Liver (tissue), 9 donors: ENCODE measurements around the gene SERTAD2. TPM values are rescaled to one million over a fixed set of nuclear protein-coding genes. Genes with fewer than 3 reads are reported as not detected.

Experiments
- DNase-seq: peaks from one replicate; pipeline ENCODE4 v3.0.0-alpha.2; 2017; ENCODE audit warnings: low spot score
- H3K27ac ChIP-seq, 2 donors: one replicate each; pipeline ENCODE4 v1.7.0; 2013; ENCODE audit warnings: inconsistent platforms in 2 of 2, low read length in 2 of 2, control low read depth in 1 of 2, low read depth in 1 of 2, mild to moderate bottlenecking in 1 of 2
- H3K27me3 ChIP-seq, 4 donors: one replicate each; pipeline versions ENCODE4 v1.6.1 to v1.7.0; 2013; ENCODE audit warnings: low read length in 3 of 4, inconsistent platforms in 1 of 4, mild to moderate bottlenecking in 1 of 4, moderate library complexity in 1 of 4; ENCODE audit not compliant: control insufficient read depth in 4 of 4, insufficient read depth in 4 of 4
- H3K36me3 ChIP-seq, 4 donors: one replicate each; pipeline versions ENCODE4 v1.6.1 to v1.7.0; 2013; ENCODE audit warnings: low read length in 3 of 4, mild to moderate bottlenecking in 3 of 4, low read depth in 1 of 4, moderate library complexity in 1 of 4; ENCODE audit not compliant: control insufficient read depth in 4 of 4, insufficient read depth in 3 of 4
- H3K4me1 ChIP-seq, 4 donors: one replicate each; pipeline versions ENCODE4 v1.6.1 to v1.7.0; 2013; ENCODE audit warnings: low read length in 3 of 4, mild to moderate bottlenecking in 3 of 4, moderate library complexity in 1 of 4; ENCODE audit not compliant: control insufficient read depth in 4 of 4, insufficient read depth in 4 of 4
- H3K4me3 ChIP-seq, 3 donors: one replicate each; pipeline versions ENCODE4 v1.6.1 to v1.7.0; 2013; ENCODE audit warnings: low read length in 3 of 3, control low read depth in 1 of 3, low read depth in 1 of 3, mild to moderate bottlenecking in 1 of 3
- H3K9ac ChIP-seq, 2 donors: one replicate each; pipeline ENCODE4 v1.7.0; 2013; ENCODE audit warnings: low read length in 2 of 2, mild to moderate bottlenecking in 2 of 2, moderate library complexity in 2 of 2, control low read depth in 1 of 2, low read depth in 1 of 2
- H3K9me3 ChIP-seq, 4 donors: one replicate each; pipeline versions ENCODE4 v1.6.1 to v1.7.0; 2013; ENCODE audit warnings: low read length in 3 of 4; ENCODE audit not compliant: control insufficient read depth in 4 of 4
- CTCF ChIP-seq: fragments of 150-350 bp; IDR thresholded peaks from 2 replicates; pipeline ENCODE4 v1.5.1; 2017; ENCODE audit warnings: improper control_type of control experiment, low read depth, low read length; ENCODE audit not compliant: missing input control
- EGR1 ChIP-seq, 2 donors: IDR thresholded peaks; 2 replicates each; pipeline ENCODE4 v1.6.1; 2016 to 2018; ENCODE audit warnings: antibody characterized with exemption in 2 of 2, low read depth in 2 of 2
- FOXA1 ChIP-seq: IDR thresholded peaks from 2 replicates; pipeline ENCODE4 v1.6.1; 2016; ENCODE audit warnings: antibody characterized with exemption
- FOXA2 ChIP-seq: IDR thresholded peaks from 2 replicates; pipeline ENCODE4 v1.6.1; 2016; ENCODE audit warnings: antibody characterized with exemption
- GABPA ChIP-seq, 2 donors: IDR thresholded peaks in 1 of 2; conservative IDR thresholded peaks in 1 of 2; 2 replicates each; pipeline ENCODE4 v1.6.1; 2016; ENCODE audit warnings: antibody characterized with exemption in 2 of 2, mild to moderate bottlenecking in 1 of 2, moderate library complexity in 1 of 2
- HNF4A ChIP-seq, 2 donors: conservative IDR thresholded peaks; 2 replicates each; pipeline ENCODE4 v1.6.1; 2016; ENCODE audit warnings: antibody characterized with exemption in 2 of 2, mild to moderate bottlenecking in 2 of 2
- HNF4G ChIP-seq: IDR thresholded peaks from 2 replicates; pipeline ENCODE4 v1.6.1; 2016; ENCODE audit warnings: antibody characterized with exemption
- JUND ChIP-seq, 2 donors: IDR thresholded peaks; 2 replicates each; pipeline ENCODE4 v1.6.1; 2016; ENCODE audit warnings: antibody characterized with exemption in 2 of 2
- MAX ChIP-seq: IDR thresholded peaks from 2 replicates; pipeline ENCODE4 v1.6.1; 2016; ENCODE audit warnings: antibody characterized with exemption
- NR2F2 ChIP-seq: IDR thresholded peaks from 2 replicates; pipeline ENCODE4 v1.6.1; 2016; ENCODE audit warnings: antibody characterized with exemption
- RAD21 ChIP-seq, 2 donors: IDR thresholded peaks; 2 replicates each; pipeline ENCODE4 v1.6.1; 2016; ENCODE audit warnings: antibody characterized with exemption in 2 of 2, mild to moderate bottlenecking in 2 of 2
- REST ChIP-seq: IDR thresholded peaks from 2 replicates; pipeline ENCODE4 v1.6.1; 2016; ENCODE audit warnings: antibody characterized with exemption, mild to moderate bottlenecking
- RXRA ChIP-seq, 2 donors: IDR thresholded peaks; 2 replicates each; pipeline ENCODE4 v1.6.1; 2017 to 2018; ENCODE audit warnings: antibody characterized with exemption in 2 of 2, mild to moderate bottlenecking in 1 of 2
- SP1 ChIP-seq: IDR thresholded peaks from 2 replicates; pipeline ENCODE4 v1.6.1; 2018; ENCODE audit warnings: antibody characterized with exemption, mild to moderate bottlenecking
- TAF1 ChIP-seq: conservative IDR thresholded peaks from 2 replicates; pipeline ENCODE4 v1.6.1; 2016; ENCODE audit warnings: antibody characterized with exemption, mild to moderate bottlenecking
- YY1 ChIP-seq: IDR thresholded peaks from 2 replicates; pipeline ENCODE4 v1.6.1; 2016; ENCODE audit warnings: antibody characterized with exemption, mild to moderate bottlenecking
- ZBTB33 ChIP-seq: IDR thresholded peaks from 2 replicates; pipeline ENCODE4 v1.6.1; 2016; ENCODE audit warnings: antibody characterized with exemption
- WGBS: extraction: QIAGEN DNeasy Blood & Tissue Kit; methylation state at CpG from one replicate; pipeline ENCODE4 v1.1.7; 2013; 5-methylcytosine and 5-hydroxymethylcytosine counted together
- polyA plus RNA-seq, 2 donors: library from polyadenylated mRNA; stranded (reverse) in 1 of 2; unstranded in 1 of 2; fragments of 200-250 nt in 1 of 2; fragments of >200 nt in 1 of 2; fragmentation: Nextera tagmentation in 1 of 2; extraction: Ambion mirVana in 1 of 2; gene quantifications; one replicate each; pipeline versions ENCODE4 v1.2.1 to v1.2.3, GENCODE V29; 2013 to 2015
- total RNA-seq, 2 donors: library from RNA; depleted of rRNA; stranded (reverse); fragments of >200 nt; gene quantifications; one replicate each; pipeline ENCODE4 v1.2.3, GENCODE V29; 2014
- TF ChIP-seq, protein P1 (sequence below): IDR thresholded peaks from 2 replicates; pipeline ENCODE4 v1.6.1; 2016; ENCODE audit warnings: antibody characterized with exemption
- donor health status: healthy.
- donor health status: healthy.
- donor health status: healthy.
- donor health status: healthy.
- donor health status: healthy.

Gene SERTAD2
- total and polyA plus RNA-seq, 4 donors = 5.1 to 13.3 (median 6.4) TPM

- H3K4me1 ChIP-seq = peaks cover 2 to 10% (median 7%) of the 10 kb centered on the region in 4 donors
- no peak for TF ChIP-seq HNF4G
- no peak for TF ChIP-seq FOXA1
- TF ChIP-seq NR2F2 = no peak
- TF ChIP-seq FOXA2 = no peak
- TF ChIP-seq RXRA (IDR thresholded peaks at IDR 0.05) = no peak
- no peak for TF ChIP-seq MAX
- TF ChIP-seq, protein P1, sequence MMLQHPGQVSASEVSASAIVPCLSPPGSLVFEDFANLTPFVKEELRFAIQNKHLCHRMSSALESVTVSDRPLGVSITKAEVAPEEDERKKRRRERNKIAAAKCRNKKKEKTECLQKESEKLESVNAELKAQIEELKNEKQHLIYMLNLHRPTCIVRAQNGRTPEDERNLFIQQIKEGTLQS = no peak
- TF ChIP-seq HNF4A (conservative IDR thresholded peaks at IDR 0.05) = no peak
- no peak for TF ChIP-seq SP1
- TF ChIP-seq REST = no peak
- no peak for TF ChIP-seq YY1
- TF ChIP-seq CTCF = no peak
- TF ChIP-seq TAF1 = no peak
- no peak for TF ChIP-seq JUND (IDR thresholded peaks at IDR 0.05)
- no peak for TF ChIP-seq RAD21 (IDR thresholded peaks at IDR 0.05)
- TF ChIP-seq ZBTB33 = no peak
- TF ChIP-seq EGR1 (IDR thresholded peaks at IDR 0.05; ENCODE audit: low read depth in 2 of 2) = no peak
- TF ChIP-seq GABPA (IDR thresholded peaks at IDR 0.05 in 1 of 2, conservative IDR thresholded peaks at IDR 0.05 in 1 of 2) = no peak
Observed at GRCh38 chr2:64624862-64625261, 28.9 kb downstream of the SERTAD2 start.

More at GRCh38 chr2:64624862-64625261, 28.9 kb downstream of the SERTAD2 start:
- DNase-seq = no peak
- Histone ChIP-seq H3K9ac (no peak overlapping the region), H3K36me3 (no peaks in the 10 kb centered on the region), H3K4me3 (no peak overlapping the region), H3K9me3 (no peaks in the 10 kb centered on the region), H3K27ac (no peak overlapping the region), H3K27me3 (no peaks in the 10 kb centered on the region)
- 93% methylated on average over 6 of the region's 6 CpGs for WGBS
